Measurements from ENCODE around the gene GIT1.

DNA sequence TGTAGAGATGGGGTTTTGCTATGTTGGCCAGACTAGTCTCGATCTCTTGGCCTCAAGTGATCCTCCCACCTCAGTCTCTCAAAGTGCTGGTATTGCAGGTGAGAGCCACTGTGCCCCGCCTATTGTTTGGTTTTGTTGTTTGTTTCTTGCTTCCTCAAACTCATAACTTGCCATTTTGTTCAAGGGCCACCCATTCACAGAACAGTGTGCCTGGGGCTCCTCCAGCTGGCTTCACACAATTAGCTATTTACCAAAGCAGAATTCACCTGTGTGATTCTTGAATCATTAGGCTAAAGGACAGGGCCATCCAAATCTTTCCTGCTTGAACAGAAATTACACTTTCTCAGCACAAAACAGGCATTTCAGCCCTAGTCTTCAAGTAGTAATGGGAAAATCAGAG, 29.8 kb downstream of the GIT1 start:
- no peak for TF ChIP-seq TAF1 (IDR thresholded peaks at IDR 0.05; ENCODE audit: borderline replicate concordance, low read depth, low read length)
- no peak for TF ChIP-seq POLR2A (IDR thresholded peaks at IDR 0.05; ENCODE audit: low read depth, low read length)

Data from GM12892 (cell line).